Upper lobe of right lung (tissue), 1 donor: ENCODE results near the gene TADA1. TPM values are rescaled to one million over a fixed set of nuclear protein-coding genes. Genes with fewer than 3 reads are reported as not detected.
"Not testable (repeated sequence)": the region's sequence is repeated elsewhere in the genome, so short reads cannot be mapped to it uniquely, and the experiment has no call there.

Source experiments
- ATAC-seq: fragments of 200-7000 bp; cut with Tn5 transposase; one replicate; pipeline ENCODE4 v1.9.1; 2020; ENCODE audit warnings: mild to moderate bottlenecking, moderate library complexity
- DNase-seq: peaks from one replicate; pipeline ENCODE4 v3.0.0-alpha.2; 2020
- H3K27ac ChIP-seq: fragments of 200-600 bp; one replicate; pipeline ENCODE4 v1.8.0; 2022
- H3K27me3 ChIP-seq: fragments of 200-600 bp; one replicate; pipeline ENCODE4 v1.8.0; 2022; ENCODE audit warnings: mild to moderate bottlenecking
- H3K36me3 ChIP-seq: fragments of 200-600 bp; one replicate; pipeline ENCODE4 v1.8.0; 2022
- H3K4me1 ChIP-seq: fragments of 200-600 bp; one replicate; pipeline ENCODE4 v1.8.0; 2022
- H3K4me3 ChIP-seq: fragments of 200-600 bp; one replicate; pipeline ENCODE4 v1.8.0; 2022; ENCODE audit warnings: mild to moderate bottlenecking
- H3K9me3 ChIP-seq: fragments of 200-600 bp; one replicate; pipeline ENCODE4 v1.8.0; 2022
- intact Hi-C: fragments of 100-400 bp; cut with DNase I; formaldehyde crosslinking; loops from one replicate; pipeline ENCODE4 v1.11.0; 2022
- total RNA-seq: library from RNA; stranded (reverse); fragmentation: NEBNext Ultra II Directional; extraction: Animal tissue kit (Norgen Biotek cat#: 25700); gene quantifications from one replicate; pipeline ENCODE4 v1.2.1, GENCODE V29; 2021
- TF ChIP-seq, protein P1 (sequence below): fragments of 200-600 bp; IDR thresholded peaks from one replicate; pipeline ENCODE4 v1.8.0; 2022; ENCODE audit warnings: antibody characterized with exemption
- donor health status: DM: no; HTN: yes; CAD: no; lungs with severe emphysema.

Gene TADA1
- total RNA-seq, 1 donor from 2014 or later, result 9.5 TPM

DNA sequence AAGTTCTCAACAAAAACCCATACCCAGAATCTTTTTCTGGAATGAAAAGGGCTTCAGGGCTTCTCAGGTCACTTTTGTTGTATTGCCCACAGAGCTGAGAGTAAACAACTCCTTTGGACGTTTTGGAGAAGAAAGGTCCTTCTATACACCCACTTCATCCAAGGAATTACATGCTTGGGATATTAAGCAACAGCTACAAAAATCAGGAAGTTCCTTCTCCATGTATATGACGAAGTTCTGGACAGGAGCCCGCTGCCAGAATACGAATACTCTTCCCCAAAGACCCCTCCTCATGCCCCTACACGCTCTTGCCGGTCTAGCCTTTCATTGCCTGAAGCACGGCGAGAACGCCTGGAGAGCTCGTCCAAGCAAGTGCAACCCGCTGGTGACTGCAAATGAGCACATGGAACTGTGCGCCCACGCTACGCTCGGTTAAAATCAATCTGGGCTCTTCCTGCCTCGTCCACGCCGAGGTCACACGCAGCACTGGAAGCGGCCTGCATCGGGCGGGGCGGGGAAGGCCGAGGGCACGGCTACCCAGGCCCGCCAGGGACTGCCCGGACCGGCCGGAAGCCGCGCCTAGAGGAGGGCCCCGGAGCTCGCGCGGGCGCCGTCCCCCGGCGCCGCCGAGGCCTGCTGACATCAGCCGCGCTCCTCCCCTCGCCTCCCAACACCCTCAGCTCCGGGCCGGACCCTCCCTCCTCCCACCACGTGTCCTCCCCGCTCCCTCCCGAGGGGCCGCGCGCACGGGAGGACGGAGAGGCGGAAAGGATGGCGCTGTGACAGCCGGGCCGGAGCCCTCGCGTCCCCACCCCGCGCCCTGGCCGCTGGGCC lies 37.1 kb downstream of the TADA1 start, which contains the start of gene POGK:
Gene POGK, plus strand, starts transcription at position 710 of the 834 bp plus-strand sequence. CDS start 1,482 bp downstream, outside the sequence.
- peaks cover 30% of the 10 kb centered on the region for H3K36me3 ChIP-seq
- TF ChIP-seq, protein P1, sequence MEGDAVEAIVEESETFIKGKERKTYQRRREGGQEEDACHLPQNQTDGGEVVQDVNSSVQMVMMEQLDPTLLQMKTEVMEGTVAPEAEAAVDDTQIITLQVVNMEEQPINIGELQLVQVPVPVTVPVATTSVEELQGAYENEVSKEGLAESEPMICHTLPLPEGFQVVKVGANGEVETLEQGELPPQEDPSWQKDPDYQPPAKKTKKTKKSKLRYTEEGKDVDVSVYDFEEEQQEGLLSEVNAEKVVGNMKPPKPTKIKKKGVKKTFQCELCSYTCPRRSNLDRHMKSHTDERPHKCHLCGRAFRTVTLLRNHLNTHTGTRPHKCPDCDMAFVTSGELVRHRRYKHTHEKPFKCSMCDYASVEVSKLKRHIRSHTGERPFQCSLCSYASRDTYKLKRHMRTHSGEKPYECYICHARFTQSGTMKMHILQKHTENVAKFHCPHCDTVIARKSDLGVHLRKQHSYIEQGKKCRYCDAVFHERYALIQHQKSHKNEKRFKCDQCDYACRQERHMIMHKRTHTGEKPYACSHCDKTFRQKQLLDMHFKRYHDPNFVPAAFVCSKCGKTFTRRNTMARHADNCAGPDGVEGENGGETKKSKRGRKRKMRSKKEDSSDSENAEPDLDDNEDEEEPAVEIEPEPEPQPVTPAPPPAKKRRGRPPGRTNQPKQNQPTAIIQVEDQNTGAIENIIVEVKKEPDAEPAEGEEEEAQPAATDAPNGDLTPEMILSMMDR, result no peak
- intact Hi-C loops, result no loop called here
- H3K27me3 ChIP-seq, result no peaks in the 10 kb centered on the region
- peak; percentile 94 for ATAC-seq
- H3K9me3 ChIP-seq, result no peaks in the 10 kb centered on the region
- H3K27ac ChIP-seq, result peak within 1 kb of the TSS; percentile 98
- DNase-seq, result peak; percentile 97
- peaks cover 52% of the 10 kb centered on the region for H3K4me1 ChIP-seq
- H3K4me3 ChIP-seq, result peak within 1 kb of the TSS; percentile 70

GRCh38 chr1:166836733-166837132 lies 39.3 kb downstream of the TADA1 start:
- Histone ChIP-seq H3K4me3 (no peak overlapping the region), H3K27me3 (no peaks in the 10 kb centered on the region), H3K4me1 (peaks cover 30% of the 10 kb centered on the region), H3K9me3 (no peaks in the 10 kb centered on the region), H3K36me3 (peaks cover 8% of the 10 kb centered on the region), H3K27ac (peak overlapping the region; percentile 98)
- intact Hi-C loops, result no loop called here
- DNase-seq (no peak), ATAC-seq (peak; percentile 66)
- TF ChIP-seq, protein P1, result no peak

GRCh38 chr1:166829762-166830161 lies 46.3 kb downstream of the TADA1 start:
- intact Hi-C loops, H3K27me3 ChIP-seq, H3K4me3 ChIP-seq, DNase-seq, H3K27ac ChIP-seq, H3K9me3 ChIP-seq, H3K36me3 ChIP-seq, ATAC-seq, H3K4me1 ChIP-seq: not testable (repeated sequence)

GRCh38 chr1:166827426-166827825 lies 48.6 kb downstream of the TADA1 start:
- peaks cover 8% of the 10 kb centered on the region for H3K9me3 ChIP-seq
- ATAC-seq (no peak), DNase-seq (no peak)
- no peaks in the 10 kb centered on the region for H3K27me3 ChIP-seq
- H3K4me1 ChIP-seq, result no peaks in the 10 kb centered on the region
- H3K36me3 ChIP-seq, result no peaks in the 10 kb centered on the region
- intact Hi-C loops, result no loop called here
- H3K27ac ChIP-seq, result no peak overlapping the region
- no peak overlapping the region for H3K4me3 ChIP-seq
- TF ChIP-seq, protein P1, result no peak

- TF ChIP-seq, protein P1, result peak; percentile 25
- DNase-seq, result no peak
- no peak for ATAC-seq
These were observed 53.7 kb downstream of the TADA1 start for GRCh38 chr1:166822385-166822784.

DNA sequence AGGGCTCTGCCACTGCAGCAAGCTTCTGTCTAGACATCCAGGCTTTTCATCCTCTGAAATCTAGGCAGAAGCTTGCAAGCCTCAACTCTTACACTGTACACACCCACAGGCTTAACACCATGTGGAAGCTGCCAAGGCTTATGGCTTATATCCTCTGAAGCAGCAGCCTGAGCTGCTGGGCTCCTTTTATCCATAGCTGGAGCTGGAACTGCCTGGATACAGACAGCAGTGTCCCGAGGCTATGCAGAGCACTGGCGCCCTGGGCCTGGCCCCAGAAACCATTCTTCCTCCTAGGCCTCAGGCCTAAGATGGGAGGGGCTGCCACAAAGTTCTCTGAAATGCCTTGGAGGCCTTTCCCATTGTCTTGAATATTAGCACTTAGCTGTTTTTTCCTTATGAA lies 56.1 kb downstream of the TADA1 start:
- Histone ChIP-seq H3K27ac (no peak overlapping the region), H3K4me3 (no peak overlapping the region), H3K9me3 (no peaks in the 10 kb centered on the region), H3K4me1 (no peaks in the 10 kb centered on the region), H3K36me3 (no peaks in the 10 kb centered on the region), H3K27me3 (no peaks in the 10 kb centered on the region)
- ATAC-seq (no peak), DNase-seq (no peak)
- intact Hi-C loops, result no loop called here
- TF ChIP-seq, protein P1, result no peak

More at GRCh38 chr1:166822385-166822784, 53.7 kb downstream of the TADA1 start:
- Histone ChIP-seq H3K36me3 (no peaks in the 10 kb centered on the region), H3K4me3 (no peak overlapping the region), H3K4me1 (no peaks in the 10 kb centered on the region), H3K9me3 (no peaks in the 10 kb centered on the region), H3K27me3 (no peaks in the 10 kb centered on the region), H3K27ac (no peak overlapping the region)
- intact Hi-C loops, result no loop called here
